HepG2 (cell line): ENCODE results near the gene TMF1. TPM values are rescaled to one million over a fixed set of nuclear protein-coding genes. Genes with fewer than 3 reads are reported as not detected.
A peak's percentile ranks its signal among the peaks of the same experiment; 100 is the strongest.

ENCODE experiments used
- ARNT2 ChIP-seq: sonication (generic); formaldehyde crosslinking; IDR thresholded peaks from 2 replicates; pipeline ENCODE4 v1.8.0; 2022; ENCODE audit warnings: mild to moderate bottlenecking, low read depth, missing genetic modification reagents, moderate library complexity
- CSRNP2 ChIP-seq: sonication (generic); formaldehyde crosslinking; conservative IDR thresholded peaks from 2 replicates; pipeline ENCODE4 v1.8.0; 2022; ENCODE audit warnings: low read depth, missing genetic modification reagents
- HOMEZ ChIP-seq: IDR thresholded peaks from 2 replicates; pipeline ENCODE4 v1.6.1; 2016; ENCODE audit warnings: low read depth
- SMAD1 ChIP-seq: sonication (generic); formaldehyde crosslinking; IDR thresholded peaks from 2 replicates; pipeline ENCODE4 v1.4.0; 2020; ENCODE audit warnings: missing genetic modification reagents, low read depth, mild to moderate bottlenecking, borderline replicate concordance
- ZMYM3 ChIP-seq: sonication (generic); formaldehyde crosslinking; IDR thresholded peaks from 2 replicates; pipeline ENCODE4 v1.5.1; 2020; ENCODE audit warnings: mild to moderate bottlenecking, missing genetic modification reagents
- ZNF260 ChIP-seq: sonication (generic); formaldehyde crosslinking; IDR thresholded peaks from 2 replicates; pipeline ENCODE4 v1.4.0; 2020; ENCODE audit warnings: missing genetic modification reagents, low read depth, mild to moderate bottlenecking, borderline replicate concordance
- ZNF749 ChIP-seq: sonication (generic); formaldehyde crosslinking; IDR thresholded peaks from 2 replicates; pipeline ENCODE4 v1.8.0; 2022; ENCODE audit warnings: mild to moderate bottlenecking, missing genetic modification reagents, moderate library complexity, borderline replicate concordance
- ZNF839 ChIP-seq: sonication (generic); formaldehyde crosslinking; IDR thresholded peaks from 2 replicates; pipeline ENCODE4 v1.4.0; 2020; ENCODE audit warnings: missing genetic modification reagents, mild to moderate bottlenecking, borderline replicate concordance
- ZNF850 ChIP-seq: sonication (generic); formaldehyde crosslinking; conservative IDR thresholded peaks from 2 replicates; pipeline ENCODE4 v1.9.0; 2021; ENCODE audit warnings: mild to moderate bottlenecking, missing genetic modification reagents
- polyA plus RNA-seq, 8 experiments: library from polyadenylated mRNA; depleted of rRNA in 3 of 8; stranded (reverse) in 7 of 8; unstranded in 1 of 8; fragments of >200 nt; fragmentation: Illumina TruSeq in 4 of 8; extraction: Trizol in 4 of 8; gene quantifications; 2 replicates each; pipeline versions ENCODE4 v1.2.1 to v1.2.3, GENCODE V29; 2011 to 2016; ENCODE audit warnings: low read depth in 4 of 8, missing spikeins in 1 of 8, mixed read lengths in 1 of 8; ENCODE audit not compliant: insufficient read depth in 1 of 8
- total RNA-seq, 5 experiments: library from RNA; depleted of rRNA; stranded (reverse); fragments of >200 nt; fragmentation: Illumina TruSeq; extraction: Trizol; gene quantifications; 2 replicates each; pipeline ENCODE4 v1.2.3, GENCODE V29; 2016; ENCODE audit warnings: low read depth in 1 of 5

The TMF1 gene
- total and polyA plus RNA-seq, 2 of the 13 experiments (the other 11 are each of a cell fraction or from before 2014, with no cell fraction given), result 12.1 to 38.4 TPM

- TF ChIP-seq ZNF850 (CRISPR knock-in tag) (no peak), ZNF839 (CRISPR knock-in tag) (0 out of 2 replicates have a peak, but pooled peaks have one; percentile 26), ZNF749 (CRISPR knock-in tag) (peak; percentile 44; the same call in 1 of the 2 replicates), HOMEZ (CRISPR knock-in tag) (no peak), ZMYM3 (CRISPR knock-in tag) (no peak), ARNT2 (CRISPR knock-in tag) (peak; percentile 93), ZNF260 (0 out of 2 replicates have a peak, but pooled peaks have one; percentile 43), SMAD1 (peak; percentile 64; the same call in 1 of the 2 replicates), CSRNP2 (CRISPR knock-in tag) (no peak)
These were observed 38.7 kb downstream of the TMF1 start, which contains the start of gene EOGT (continued) for GRCh38 chr3:69013253-69014021.
